ENCODE measurements around the gene TMEM139. TPM values are rescaled to one million over a fixed set of nuclear protein-coding genes. Genes with fewer than 3 reads are reported as not detected.
A peak's percentile ranks its signal among the peaks of the same experiment; 100 is the strongest.

Gene TMEM139
- total RNA-seq, 1 donor, result not detected

- peak; percentile 69 for DNase-seq (ENCODE audit: low read depth)
- TF ChIP-seq CTCF (IDR thresholded peaks at IDR 0.05; ENCODE audit: insufficient read depth, low read length), result no peak
- H3K4me3 ChIP-seq (ENCODE audit: low read depth, low read length), result no peak overlapping the region
Measured at GRCh38 chr7:143295870-143296269, 11.1 kb downstream of the TMEM139 start.

GRCh38 chr7:143296686-143297085 is 11.9 kb downstream of the TMEM139 start:
- DNase-seq (ENCODE audit: low read depth), result no peak
- TF ChIP-seq CTCF (IDR thresholded peaks at IDR 0.05; ENCODE audit: insufficient read depth, low read length), result no peak
- H3K4me3 ChIP-seq (ENCODE audit: low read depth, low read length), result no peak overlapping the region

- H3K4me3 ChIP-seq (ENCODE audit: low read depth, low read length), result no peak overlapping the region
- DNase-seq (ENCODE audit: low read depth), result peak; percentile 40
- no peak for TF ChIP-seq CTCF (IDR thresholded peaks at IDR 0.05; ENCODE audit: insufficient read depth, low read length)
Measured at GRCh38 chr7:143299346-143299745, 14.6 kb downstream of the TMEM139 start.

- H3K4me3 ChIP-seq (ENCODE audit: low read depth, low read length), result no peak overlapping the region
- peak; percentile 41 for TF ChIP-seq CTCF (IDR thresholded peaks at IDR 0.05; ENCODE audit: insufficient read depth, low read length)
- no peak for DNase-seq (ENCODE audit: low read depth)
Measured at GRCh38 chr7:143299840-143300239, 15.1 kb downstream of the TMEM139 start.

- TF ChIP-seq CTCF (IDR thresholded peaks at IDR 0.05; ENCODE audit: insufficient read depth, low read length), result no peak
- DNase-seq (ENCODE audit: low read depth), result no peak
Measured at GRCh38 chr7:143300959-143301935, 16.5 kb downstream of the TMEM139 start.

GRCh38 chr7:143303733-143304132 is 19.0 kb downstream of the TMEM139 start:
- no peak for TF ChIP-seq CTCF (IDR thresholded peaks at IDR 0.05; ENCODE audit: insufficient read depth, low read length)
- H3K4me3 ChIP-seq (ENCODE audit: low read depth, low read length), result no peak overlapping the region
- no peak for DNase-seq (ENCODE audit: low read depth)

More at GRCh38 chr7:143300959-143301935, 16.5 kb downstream of the TMEM139 start:
- H3K4me3 ChIP-seq (ENCODE audit: low read depth, low read length), result no peak overlapping the region

All from fibroblast of the aortic adventitia (primary cell).